HG02938 (cell line): ENCODE results near the gene HIPK1.
"Not testable (repeated sequence)": the region's sequence is repeated elsewhere in the genome, so short reads cannot be mapped to it uniquely, and the experiment has no call there.

Source experiments
- ATAC-seq: cut with Tn5 transposase; IDR thresholded peaks from one replicate; pipeline ENCODE4 v1.9.1; 2021; ENCODE audit warnings: mild to moderate bottlenecking, moderate library complexity; ENCODE audit not compliant: unreplicated experiment

Gene HIPK1

DNA sequence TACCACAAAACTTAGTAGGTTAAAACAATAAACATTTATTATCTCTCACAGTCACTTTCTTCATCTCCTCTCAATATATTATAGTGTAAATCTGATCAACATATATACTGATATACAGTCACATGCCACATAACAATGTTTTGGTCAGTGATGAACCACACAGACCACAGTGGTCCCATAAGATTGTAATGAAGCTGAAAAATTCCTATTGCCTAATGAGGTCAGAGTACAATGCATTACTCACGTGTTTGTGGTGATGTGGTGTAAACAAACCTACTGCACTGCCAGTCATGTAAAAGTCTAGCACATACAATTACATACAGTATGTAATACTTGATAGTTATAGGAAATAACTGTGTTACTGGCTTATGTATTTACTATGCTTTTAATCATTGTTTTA, 80.3 kb downstream of the HIPK1 start:
- ATAC-seq, result no peak

DNA sequence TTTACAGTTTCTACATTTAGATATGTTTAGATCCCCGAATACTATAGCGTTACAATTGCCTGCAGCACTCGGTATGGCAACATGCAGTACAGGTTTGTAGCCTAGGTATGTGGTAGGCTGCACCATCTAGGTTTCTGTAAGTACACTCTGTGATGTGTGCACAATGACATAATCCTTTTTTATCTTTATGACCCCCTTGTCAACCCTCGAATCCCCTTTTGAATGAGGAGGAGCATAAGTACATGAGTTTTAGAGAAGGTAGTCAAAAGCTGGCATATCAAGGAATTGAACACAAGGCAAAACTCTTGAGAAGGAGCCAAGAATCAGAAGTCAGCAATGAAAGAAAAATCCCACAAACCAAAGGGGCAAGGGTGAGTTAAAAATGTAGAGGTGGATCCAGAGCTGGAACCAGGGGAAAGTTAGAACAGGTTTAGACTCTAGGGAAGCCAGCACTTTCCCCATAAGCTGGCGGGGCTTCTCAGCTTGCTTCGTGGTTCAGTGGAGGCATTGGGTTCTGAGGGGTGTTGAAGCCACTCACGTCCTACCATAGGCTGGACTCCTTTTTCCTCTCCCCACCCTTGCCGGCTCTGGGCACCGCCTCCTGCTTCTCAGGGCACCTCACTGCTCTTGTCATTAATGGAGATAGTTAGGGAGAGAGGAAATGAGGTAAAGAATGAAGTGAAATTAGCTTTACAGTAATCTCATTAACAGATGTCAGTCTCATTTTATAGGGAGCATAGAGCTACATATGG, 81.5 kb downstream of the HIPK1 start:
- no peak for ATAC-seq

DNA sequence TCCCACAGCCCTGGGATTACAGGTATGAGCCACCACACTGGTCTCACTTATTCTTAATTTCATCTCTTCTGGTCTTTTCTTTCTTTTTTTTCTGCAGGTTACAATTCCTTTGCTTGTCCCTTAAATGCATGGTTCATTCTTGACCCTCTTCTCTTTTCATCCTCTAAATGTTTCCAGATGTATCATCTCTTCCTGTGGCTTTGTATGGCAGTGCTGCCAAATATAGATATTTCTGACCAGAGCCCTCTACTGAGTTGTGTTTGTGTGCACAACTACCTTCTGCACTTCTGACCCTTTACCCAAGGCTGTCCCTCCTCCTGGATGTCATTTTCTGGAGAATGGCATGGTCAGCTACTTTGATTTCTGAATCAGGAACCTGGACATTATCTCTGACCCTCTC, 82.7 kb downstream of the HIPK1 start:
- ATAC-seq, result no peak

DNA sequence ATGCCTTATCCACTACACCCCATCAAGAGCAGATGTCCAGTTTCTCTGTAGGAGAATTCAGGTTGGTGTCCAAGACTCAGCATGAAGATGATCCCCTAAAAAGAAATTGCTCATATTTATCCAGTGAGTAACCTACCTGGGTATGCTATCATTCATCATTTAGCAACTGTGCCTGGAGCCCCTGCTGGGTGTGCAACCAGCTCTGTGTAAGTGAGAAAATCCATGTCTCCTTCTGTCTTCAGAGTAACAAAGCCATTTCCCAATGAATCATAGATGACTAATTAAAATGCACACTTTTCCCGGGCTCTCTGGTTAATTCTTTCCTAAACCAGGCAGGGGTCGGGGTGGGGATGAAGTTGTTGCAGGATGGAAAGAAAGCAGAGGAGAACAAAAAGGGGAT, 86.0 kb downstream of the HIPK1 start:
- no peak for ATAC-seq

DNA sequence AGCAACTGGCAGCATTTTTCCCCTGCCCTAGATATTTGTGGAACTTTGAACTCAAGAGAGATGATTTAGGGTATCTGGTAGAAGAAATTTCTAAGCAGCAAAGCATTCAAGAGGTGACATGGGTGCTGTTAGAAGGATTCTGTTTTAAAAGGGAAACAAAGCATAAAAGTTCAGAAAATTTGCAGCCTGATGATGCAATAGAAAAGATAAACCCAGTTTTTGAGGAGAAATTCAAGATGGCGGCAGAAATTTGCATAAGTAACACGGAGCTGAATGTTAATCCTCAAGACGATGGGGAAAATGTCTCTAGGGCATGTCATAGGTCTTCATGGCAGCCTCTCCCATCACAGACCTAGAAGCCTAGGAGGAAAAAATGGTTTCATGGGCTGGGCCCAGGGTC, 90.6 kb downstream of the HIPK1 start:
- not testable (repeated sequence) for ATAC-seq

DNA sequence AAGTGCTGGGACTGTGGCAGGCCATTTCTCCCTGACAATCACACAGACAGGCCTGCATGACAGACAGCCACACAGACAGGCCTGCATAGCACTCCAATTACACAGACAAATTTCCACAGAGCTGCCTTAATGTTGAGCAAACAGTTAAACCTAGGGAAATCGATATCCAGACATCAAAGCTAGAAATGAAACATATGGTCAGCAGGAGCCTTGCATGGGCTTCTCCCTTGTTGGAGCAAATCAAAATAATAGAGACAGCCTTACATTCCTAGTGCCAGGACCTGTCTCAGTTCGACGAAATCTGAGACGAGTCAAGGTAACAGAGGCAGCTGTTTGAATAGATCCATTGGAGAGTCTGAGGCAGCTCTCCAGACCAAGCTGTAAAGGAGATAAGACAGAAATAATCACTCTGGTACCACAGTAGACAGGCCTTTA, 92.6 kb downstream of the HIPK1 start:
- ATAC-seq, result no peak

DNA sequence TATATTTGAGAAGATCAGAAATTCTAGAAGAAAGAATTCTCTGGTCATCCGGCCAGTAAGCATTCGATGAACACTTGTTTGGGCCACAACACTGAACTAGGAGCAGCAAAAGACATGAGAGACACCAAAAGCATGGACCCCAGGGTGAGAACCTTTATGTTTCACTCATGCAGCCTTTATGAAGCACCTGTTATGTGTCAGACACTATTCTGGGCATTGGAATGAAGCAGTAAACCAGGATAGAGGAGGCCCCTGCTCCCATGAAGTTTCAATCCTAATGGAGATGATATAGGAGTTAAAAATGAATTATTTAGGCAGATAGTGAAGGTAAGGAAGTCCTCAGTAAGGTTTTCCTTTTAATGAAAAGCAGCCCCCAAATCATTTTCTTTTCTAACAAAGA, 93.8 kb downstream of the HIPK1 start:
- ATAC-seq, result no peak

DNA sequence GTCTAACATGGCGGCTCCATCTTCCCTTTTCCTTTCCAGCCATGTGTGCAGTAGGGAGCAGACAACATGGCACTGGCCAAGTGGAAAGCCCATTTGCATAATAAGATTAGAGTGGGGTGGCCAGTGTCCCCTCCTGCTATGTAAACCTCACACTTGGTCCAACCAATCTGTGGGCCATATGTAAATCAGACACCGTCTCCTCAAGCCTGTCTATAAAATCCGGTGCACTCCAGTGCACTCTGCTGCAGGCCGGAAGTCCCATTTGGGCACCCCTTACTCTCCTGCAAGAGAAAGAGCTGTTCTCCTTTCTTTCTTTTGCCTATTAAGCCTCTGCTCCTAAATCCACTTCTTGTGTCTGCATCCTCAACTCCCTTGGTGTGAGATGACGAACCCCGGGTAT, 94.3 kb downstream of the HIPK1 start:
- no peak for ATAC-seq

DNA sequence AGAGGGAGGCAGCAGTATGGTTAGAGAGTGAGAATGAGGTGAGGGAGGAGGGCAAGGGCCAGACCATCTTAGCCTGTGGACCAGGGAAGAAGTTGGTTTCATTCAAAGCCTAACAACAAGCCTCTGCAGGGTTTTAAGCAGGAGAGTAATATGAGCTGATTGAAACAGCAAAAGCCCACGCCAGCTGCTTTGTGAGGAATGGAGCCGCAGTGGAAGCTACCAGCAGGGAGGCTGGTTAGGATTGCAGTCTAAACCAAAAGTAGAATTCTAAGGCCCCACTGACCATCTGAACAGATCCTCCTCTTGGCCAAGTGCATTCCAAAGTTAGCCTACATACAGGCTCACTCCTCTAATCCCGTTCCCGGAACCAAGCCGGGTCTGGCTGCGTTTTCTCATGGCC, 94.9 kb downstream of the HIPK1 start:
- ATAC-seq, result no peak

DNA sequence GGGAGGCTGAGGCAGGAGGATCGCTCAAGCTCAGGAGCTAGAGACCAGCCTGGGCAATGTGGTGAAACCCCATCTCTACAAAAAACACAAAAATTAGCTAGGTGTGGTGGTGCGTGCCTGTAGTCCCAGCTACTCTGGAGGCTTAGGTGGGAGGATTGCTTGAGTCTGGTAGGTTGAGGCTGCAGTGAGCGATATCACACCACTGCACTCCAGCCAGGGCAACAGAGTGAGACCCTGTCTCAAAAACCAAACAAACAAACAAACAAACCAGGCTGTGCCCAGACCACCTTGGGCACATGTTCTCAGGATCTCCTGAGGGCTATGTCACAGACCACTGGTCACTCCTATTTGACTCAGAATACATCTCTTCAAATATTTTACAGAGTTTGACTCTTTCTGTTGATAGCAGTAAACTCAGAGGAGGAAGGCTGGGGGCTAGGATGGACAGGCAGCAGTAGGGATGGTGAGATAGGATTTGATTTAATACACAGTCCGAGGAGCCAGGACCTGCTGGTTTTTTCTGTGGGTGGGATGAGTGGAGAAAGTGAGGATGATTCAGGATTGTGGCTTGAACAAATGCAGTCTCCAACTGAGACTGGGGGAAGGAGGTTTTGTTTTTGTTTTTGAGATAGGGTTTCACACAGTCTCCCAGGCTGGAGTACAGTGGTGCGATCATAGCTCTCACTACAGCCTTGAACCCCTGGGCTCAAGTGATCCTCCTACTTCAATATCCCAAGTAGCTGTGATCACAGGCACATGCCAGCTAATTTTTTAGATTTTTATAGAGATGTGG, 96.7 kb downstream of the HIPK1 start:
- no peak for ATAC-seq

DNA sequence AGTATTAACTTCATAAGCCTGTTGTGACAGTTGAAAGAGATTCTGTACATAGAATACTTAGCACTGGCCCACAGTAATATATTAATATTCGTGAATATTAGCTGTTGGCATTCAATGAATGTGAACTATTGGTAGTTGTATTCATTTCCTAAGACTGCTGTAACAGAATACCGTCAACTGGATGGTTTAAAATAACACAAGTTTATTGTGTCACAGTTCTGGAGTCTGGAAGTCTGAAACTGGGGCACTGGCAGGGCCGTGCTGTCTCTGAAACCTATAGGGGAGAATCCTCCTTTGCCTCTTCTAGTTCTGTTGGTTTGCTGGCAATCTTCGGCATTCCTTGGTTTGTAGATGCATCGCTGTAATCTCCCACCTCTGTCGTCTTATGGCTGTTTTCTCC, 97.7 kb downstream of the HIPK1 start:
- no peak for ATAC-seq
